Amygdala (tissue), 56 donors: Measurements from ENCODE around the gene MPP1.

Source experiments
- DNase-seq, 56 donors: peaks; one replicate each; lab custom pipeline; 2025; lab: John Stamatoyannopoulos, UW

Gene MPP1

GRCh38 chrX:154779261-154779660, 26.0 kb downstream of the MPP1 start:
- DNase-seq = no peak

DNA sequence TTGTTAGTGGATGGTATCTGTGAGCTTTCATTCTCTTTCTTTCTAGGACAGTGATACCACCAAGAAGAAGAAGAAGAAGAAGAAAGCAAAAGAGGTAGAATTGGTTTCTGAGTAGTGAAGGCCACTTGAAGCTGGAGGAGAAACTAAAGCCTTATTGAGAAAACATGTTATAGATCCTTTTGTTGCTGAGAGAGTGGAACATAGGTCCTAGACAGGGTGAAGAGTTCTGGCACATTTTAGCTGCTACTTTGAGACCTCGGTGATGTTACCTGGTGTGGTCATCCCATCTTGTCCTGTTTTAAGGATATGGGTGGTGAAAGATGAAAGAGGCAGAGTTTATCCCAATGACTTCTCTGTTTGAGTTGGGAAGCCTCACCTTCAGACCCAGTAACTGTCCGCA, 28.5 kb downstream of the MPP1 start:
- no peak for DNase-seq

GRCh38 chrX:154775419-154776349, 29.6 kb downstream of the MPP1 start:
- peak in 8 of 56 donors; percentile 2 to 23 (median 6) for DNase-seq

GRCh38 chrX:154774622-154775021, 30.7 kb downstream of the MPP1 start:
- no peak for DNase-seq

- DNase-seq = peak; percentile 20 to 95 (median 86)
Observed at GRCh38 chrX:154762537-154763296, 42.6 kb downstream of the MPP1 start, which contains the start of gene DKC1. Gene DKC1 (plus strand): TSS chrX:154762864. CDS start chrX:154762966, 102 bp downstream.

- peak in 1 of 56 donors; percentile 3 for DNase-seq
Observed at GRCh38 chrX:154761977-154762536, 43.2 kb downstream of the MPP1 start.

GRCh38 chrX:154758696-154759095, 46.6 kb downstream of the MPP1 start:
- DNase-seq = peak in 1 of 56 donors; percentile 9

- no peak for DNase-seq
Observed at GRCh38 chrX:154751669-154752271, 53.5 kb downstream of the MPP1 start.

DNA sequence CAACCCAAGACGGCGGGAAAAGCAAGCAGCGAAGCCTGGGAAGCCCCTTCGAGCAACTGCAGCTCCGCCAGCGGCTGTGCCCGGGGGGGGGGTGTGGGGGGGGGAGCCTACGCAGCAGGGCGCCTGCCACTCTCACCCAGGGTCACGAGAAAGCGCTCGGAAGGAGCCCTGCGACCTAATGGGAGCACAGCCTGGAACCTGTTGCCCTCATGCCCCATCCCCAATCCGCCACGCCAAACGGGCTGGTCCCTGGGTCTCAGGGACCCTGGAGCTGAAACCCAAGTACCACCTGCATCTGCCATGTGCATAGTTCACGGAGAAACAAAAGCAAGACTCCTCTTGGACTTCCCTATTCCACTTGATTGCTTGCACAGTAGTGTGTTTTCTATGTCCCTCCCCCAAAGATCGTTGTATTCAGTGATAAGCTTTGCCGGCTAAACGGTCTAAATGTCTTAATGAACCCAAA, 54.0 kb downstream of the MPP1 start:
- no peak for DNase-seq

GRCh38 chrX:154750301-154751202, 54.7 kb downstream of the MPP1 start, which contains the start of gene GAB3:
Gene GAB3 (minus strand): TSS chrX:154751077. CDS start chrX:154751025, 52 bp downstream.
- peak in 1 of 56 donors; percentile 4 for DNase-seq

- DNase-seq = no peak
Observed at GRCh38 chrX:154749856-154750255, 55.4 kb downstream of the MPP1 start.

DNA sequence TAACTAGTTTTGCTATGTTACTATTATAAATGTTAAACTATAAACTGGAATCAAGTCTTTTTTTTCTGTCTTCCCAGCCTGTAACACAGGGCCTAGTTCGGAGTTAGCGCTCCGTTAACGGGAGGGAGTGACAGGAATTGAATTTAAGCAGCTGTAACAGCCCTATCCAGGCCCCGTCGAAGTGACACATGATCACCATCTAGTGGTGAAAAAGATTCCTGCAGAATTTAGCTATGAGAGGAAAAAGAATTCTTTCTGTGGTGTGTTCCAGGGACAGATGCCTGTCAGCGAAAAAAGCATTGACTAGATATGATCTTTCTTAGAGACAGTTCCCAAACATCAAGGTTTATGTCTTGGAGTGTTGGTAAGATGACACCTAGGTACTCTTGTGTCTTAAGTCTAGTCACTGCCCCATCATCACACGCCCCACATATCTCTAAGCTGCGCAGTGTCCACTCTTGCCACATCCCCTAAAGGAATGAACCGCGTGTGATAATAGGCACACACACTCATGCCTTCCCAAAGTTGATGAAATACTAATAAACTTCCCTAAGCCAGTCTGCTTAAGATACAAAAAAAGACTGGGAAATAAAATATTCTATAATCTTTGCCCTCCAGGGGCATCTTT, 56.5 kb downstream of the MPP1 start:
- DNase-seq = peak in 16 of 56 donors; percentile 4 to 45 (median 14)

DNA sequence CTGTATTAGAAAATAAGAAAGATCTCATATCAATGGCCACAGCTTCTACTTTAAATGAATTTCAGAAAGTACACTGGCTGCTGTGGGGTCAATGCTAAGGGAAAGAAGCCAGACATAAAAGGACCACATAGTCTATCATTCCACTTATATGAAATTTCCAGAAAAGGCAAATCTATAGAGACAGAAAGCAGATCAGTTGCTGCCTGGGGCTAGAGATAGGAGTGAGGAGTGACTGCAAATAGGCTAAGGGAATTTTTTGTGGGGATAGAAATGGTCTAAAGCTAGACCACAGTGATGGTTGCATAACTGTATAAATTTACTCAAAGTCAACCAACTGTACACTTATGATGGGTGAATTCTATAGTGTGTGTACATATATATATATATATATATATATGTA, 62.7 kb downstream of the MPP1 start:
- no peak for DNase-seq

- no peak for DNase-seq
Observed at GRCh38 chrX:154739952-154740465, 65.3 kb downstream of the MPP1 start.

DNA sequence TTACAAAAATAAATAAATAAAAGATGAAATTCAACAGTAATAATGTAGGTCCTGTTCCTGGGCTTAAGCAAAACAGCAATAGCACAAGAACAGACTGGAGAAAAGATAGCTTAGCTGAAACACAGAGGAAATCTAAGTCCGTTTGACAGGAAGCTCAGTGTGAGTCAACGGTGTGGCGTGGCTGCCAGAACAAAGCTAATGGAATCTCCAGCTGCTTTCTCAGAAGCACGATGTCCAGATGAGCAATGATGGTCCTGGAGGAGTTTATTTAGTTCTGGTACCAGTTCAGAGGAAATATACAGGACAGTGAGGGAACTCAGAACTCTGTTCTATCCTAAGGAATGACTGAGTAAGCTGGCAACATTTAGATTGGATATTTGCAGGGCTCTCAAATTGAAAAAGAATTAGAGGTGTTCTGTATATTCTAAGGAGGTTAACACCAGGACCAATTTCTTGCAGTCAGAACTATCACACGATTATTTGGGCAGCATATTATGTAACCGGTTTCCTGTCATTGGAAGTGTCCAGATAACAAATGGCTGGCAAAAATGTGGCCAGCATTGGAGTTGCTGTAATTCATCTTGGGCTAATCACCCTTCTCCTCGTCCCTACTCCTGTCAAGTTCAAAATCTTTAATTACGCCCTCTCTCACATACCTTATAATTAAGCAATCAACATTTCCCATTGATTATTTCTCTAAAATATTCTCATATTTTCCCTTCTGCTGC, 67.1 kb downstream of the MPP1 start:
- no peak for DNase-seq

DNA sequence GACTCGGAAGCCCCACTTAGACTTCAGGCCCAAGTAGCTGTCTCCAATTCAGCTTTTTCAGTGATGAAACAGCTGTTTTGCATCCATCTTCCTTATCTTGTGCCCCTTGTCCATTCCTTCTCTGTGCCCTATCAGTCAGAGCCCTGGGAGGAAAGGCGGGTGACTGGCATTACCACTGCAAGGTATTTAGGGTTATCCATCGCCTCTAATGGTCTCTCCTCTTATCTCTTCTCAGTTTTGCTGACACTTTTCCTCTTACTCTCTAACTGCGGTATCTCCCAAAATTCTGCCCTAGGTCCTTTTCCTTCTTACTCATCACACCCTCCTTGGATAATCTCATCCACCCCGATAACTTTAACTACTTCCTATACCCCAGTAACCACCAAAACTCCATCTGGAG, 68.1 kb downstream of the MPP1 start:
- DNase-seq = no peak

DNA sequence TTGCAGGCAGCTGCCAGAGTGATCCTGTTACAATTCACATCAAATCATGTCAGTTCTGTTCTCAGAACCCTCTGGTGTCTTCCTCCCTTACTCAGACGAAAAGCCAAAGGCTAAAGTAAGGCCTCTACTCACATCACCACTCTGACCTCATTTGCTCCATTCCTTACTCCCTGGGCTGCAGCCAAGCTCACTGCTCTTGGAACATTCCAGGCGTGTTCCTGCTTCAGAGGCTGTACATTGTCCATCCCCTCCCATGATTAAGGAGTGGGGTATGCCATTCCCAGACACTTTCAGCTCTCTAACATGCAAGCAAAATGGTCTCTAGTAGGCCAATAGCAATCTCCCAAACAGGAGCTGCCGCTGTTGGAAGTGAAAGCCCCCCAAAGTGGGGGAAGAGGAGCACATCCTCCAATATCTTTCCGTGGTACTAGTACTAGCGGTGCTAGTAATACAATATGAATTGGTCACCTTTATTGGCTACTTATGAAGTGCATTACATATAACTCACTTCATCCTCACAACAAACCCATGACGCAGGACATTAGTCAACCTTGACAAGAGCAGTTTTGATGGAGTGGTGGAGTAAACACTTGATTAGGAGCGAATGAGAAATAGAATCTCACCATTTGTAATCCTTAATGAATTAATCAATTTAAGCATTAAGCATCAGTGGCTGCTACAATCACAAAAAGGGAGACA, 69.4 kb downstream of the MPP1 start:
- DNase-seq = no peak
